ENCODE results near the gene FBXL13.
"Not testable (repeated sequence)": the region's sequence is repeated elsewhere in the genome, so short reads cannot be mapped to it uniquely, and the experiment has no call there.

- TF ChIP-seq, protein P1, sequence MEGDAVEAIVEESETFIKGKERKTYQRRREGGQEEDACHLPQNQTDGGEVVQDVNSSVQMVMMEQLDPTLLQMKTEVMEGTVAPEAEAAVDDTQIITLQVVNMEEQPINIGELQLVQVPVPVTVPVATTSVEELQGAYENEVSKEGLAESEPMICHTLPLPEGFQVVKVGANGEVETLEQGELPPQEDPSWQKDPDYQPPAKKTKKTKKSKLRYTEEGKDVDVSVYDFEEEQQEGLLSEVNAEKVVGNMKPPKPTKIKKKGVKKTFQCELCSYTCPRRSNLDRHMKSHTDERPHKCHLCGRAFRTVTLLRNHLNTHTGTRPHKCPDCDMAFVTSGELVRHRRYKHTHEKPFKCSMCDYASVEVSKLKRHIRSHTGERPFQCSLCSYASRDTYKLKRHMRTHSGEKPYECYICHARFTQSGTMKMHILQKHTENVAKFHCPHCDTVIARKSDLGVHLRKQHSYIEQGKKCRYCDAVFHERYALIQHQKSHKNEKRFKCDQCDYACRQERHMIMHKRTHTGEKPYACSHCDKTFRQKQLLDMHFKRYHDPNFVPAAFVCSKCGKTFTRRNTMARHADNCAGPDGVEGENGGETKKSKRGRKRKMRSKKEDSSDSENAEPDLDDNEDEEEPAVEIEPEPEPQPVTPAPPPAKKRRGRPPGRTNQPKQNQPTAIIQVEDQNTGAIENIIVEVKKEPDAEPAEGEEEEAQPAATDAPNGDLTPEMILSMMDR (IDR thresholded peaks at IDR 0.05): not testable (repeated sequence)
- TF ChIP-seq POLR2A (IDR thresholded peaks at IDR 0.05): not testable (repeated sequence)
Observed at GRCh38 chr7:102780926-102781325, 293.7 kb downstream of the FBXL13 start.
